ENCODE measurements around the gene RIT2.

Gene RIT2

GRCh38 chr18:42707080-42707479, 408.4 kb downstream of the RIT2 start:
- in situ Hi-C loops (cut with MboI; ENCODE audit: low sequenced_read_pairs), result no loop called here

GRCh38 chr18:42706618-42707017, 408.9 kb downstream of the RIT2 start:
- in situ Hi-C loops (cut with MboI; ENCODE audit: low sequenced_read_pairs), result no loop called here

- in situ Hi-C loops (cut with MboI; ENCODE audit: low sequenced_read_pairs), result no loop called here
Observed at GRCh38 chr18:42706029-42706608, 409.4 kb downstream of the RIT2 start.
